Activated T-helper 2 cell treated with anti-CD3 and anti-CD28 coated beads, Interferon-gamma antibody, Interleukin-2, Interleukin-4, amounts not matched to agents 10 μg/mL and 5 μg/mL and 100 μg/mL, durations not matched to agents 14 hours and 24 hours and 36 hours (primary cell): ENCODE measurements around the gene TNFRSF13B. TPM values are rescaled to one million over a fixed set of nuclear protein-coding genes. Genes with fewer than 3 reads are reported as not detected.
A peak's percentile ranks its signal among the peaks of the same experiment; 100 is the strongest.

Experiments used
- DNase-seq: peaks from one replicate; pipeline ENCODE4 v3.0.0; 2021; ENCODE audit warnings: low spot score
- H3K27ac Mint-ChIP-seq: one replicate; pipeline ENCODE4 v1.8.0; 2021; ENCODE audit warnings: mixed read lengths
- H3K27me3 Mint-ChIP-seq: one replicate; pipeline ENCODE4 v1.8.0; 2021; ENCODE audit warnings: low read depth, mixed read lengths
- H3K36me3 Mint-ChIP-seq: one replicate; pipeline ENCODE4 v1.8.0; 2021; ENCODE audit warnings: low read depth, mixed read lengths
- H3K4me1 Mint-ChIP-seq: one replicate; pipeline ENCODE4 v1.8.0; 2021; ENCODE audit warnings: low read depth, mixed read lengths
- H3K4me3 Mint-ChIP-seq: one replicate; pipeline ENCODE4 v1.8.0; 2021; ENCODE audit warnings: low read depth, mild to moderate bottlenecking, moderate library complexity, mixed read lengths
- H3K9me3 Mint-ChIP-seq: one replicate; pipeline ENCODE4 v1.8.0; 2021; ENCODE audit warnings: mixed read lengths
- intact Hi-C: fragments of 100-400 bp; cut with micrococcal nuclease; formaldehyde crosslinking; loops from one replicate; pipeline ENCODE4 v1.15.1; 2023
- total RNA-seq: library from RNA; stranded (reverse); gene quantifications from 2 replicates; pipeline ENCODE4 v1.2.3, GENCODE V29; 2022

The TNFRSF13B gene
- total RNA-seq, 1 donor from 2014 or later, result 0.14 TPM

GRCh38 chr17:16953347-16953746 lies 18.6 kb downstream of the TNFRSF13B start:
- Mint-ChIP-seq H3K4me1 (no peaks in the 10 kb centered on the region), H3K27ac (no peak overlapping the region), H3K36me3 (no peaks in the 10 kb centered on the region), H3K9me3 (peaks cover 9% of the 10 kb centered on the region), H3K4me3 (no peak overlapping the region), H3K27me3 (peaks cover 19% of the 10 kb centered on the region)
- intact Hi-C loops, result no loop called here
- DNase-seq, result peak; percentile 2

GRCh38 chr17:16952401-16952800 lies 19.5 kb downstream of the TNFRSF13B start:
- Mint-ChIP-seq H3K27me3 (peaks cover 19% of the 10 kb centered on the region), H3K36me3 (no peaks in the 10 kb centered on the region), H3K9me3 (peaks cover 16% of the 10 kb centered on the region), H3K4me3 (no peak overlapping the region), H3K27ac (no peak overlapping the region), H3K4me1 (no peaks in the 10 kb centered on the region)
- DNase-seq, result no peak
- intact Hi-C loops, result no loop called here

GRCh38 chr17:16950488-16950887 lies 21.4 kb downstream of the TNFRSF13B start:
- H3K27ac Mint-ChIP-seq, result no peak overlapping the region
- intact Hi-C loops, result no loop called here
- DNase-seq, result no peak
- no peaks in the 10 kb centered on the region for H3K4me1 Mint-ChIP-seq
- H3K27me3 Mint-ChIP-seq, result peaks cover 9% of the 10 kb centered on the region
- H3K36me3 Mint-ChIP-seq, result no peaks in the 10 kb centered on the region
- peaks cover 16% of the 10 kb centered on the region for H3K9me3 Mint-ChIP-seq
- H3K4me3 Mint-ChIP-seq, result no peak overlapping the region

GRCh38 chr17:16948587-16949376 lies 23.1 kb downstream of the TNFRSF13B start:
- DNase-seq, result no peak
- Mint-ChIP-seq H3K27ac (no peak overlapping the region), H3K4me3 (no peak overlapping the region), H3K9me3 (peaks cover 16% of the 10 kb centered on the region), H3K36me3 (no peaks in the 10 kb centered on the region), H3K4me1 (no peaks in the 10 kb centered on the region), H3K27me3 (peaks cover 3% of the 10 kb centered on the region)
- intact Hi-C loops, result no loop called here

GRCh38 chr17:16947470-16947869 lies 24.4 kb downstream of the TNFRSF13B start:
- H3K27ac Mint-ChIP-seq, result no peak overlapping the region
- H3K4me1 Mint-ChIP-seq, result no peaks in the 10 kb centered on the region
- no peaks in the 10 kb centered on the region for H3K36me3 Mint-ChIP-seq
- H3K4me3 Mint-ChIP-seq, result no peak overlapping the region
- H3K9me3 Mint-ChIP-seq, result peaks cover 16% of the 10 kb centered on the region
- intact Hi-C loops, result no loop called here
- DNase-seq, result no peak
- H3K27me3 Mint-ChIP-seq, result peaks cover 3% of the 10 kb centered on the region

GRCh38 chr17:16945663-16946218 lies 26.2 kb downstream of the TNFRSF13B start:
- intact Hi-C loops, result no loop called here
- no peak for DNase-seq
- no peaks in the 10 kb centered on the region for H3K36me3 Mint-ChIP-seq
- H3K9me3 Mint-ChIP-seq, result peaks cover 16% of the 10 kb centered on the region
- no peak overlapping the region for H3K4me3 Mint-ChIP-seq
- peaks cover 3% of the 10 kb centered on the region for H3K27me3 Mint-ChIP-seq
- no peaks in the 10 kb centered on the region for H3K4me1 Mint-ChIP-seq
- H3K27ac Mint-ChIP-seq, result no peak overlapping the region

GRCh38 chr17:16945136-16945482 lies 26.8 kb downstream of the TNFRSF13B start:
- H3K36me3 Mint-ChIP-seq, result no peaks in the 10 kb centered on the region
- H3K4me1 Mint-ChIP-seq, result no peaks in the 10 kb centered on the region
- peaks cover 3% of the 10 kb centered on the region for H3K27me3 Mint-ChIP-seq
- DNase-seq, result no peak
- no peak overlapping the region for H3K4me3 Mint-ChIP-seq
- peaks cover 16% of the 10 kb centered on the region for H3K9me3 Mint-ChIP-seq
- no peak overlapping the region for H3K27ac Mint-ChIP-seq
- intact Hi-C loops, result no loop called here

- DNase-seq, result no peak
- H3K27ac Mint-ChIP-seq, result no peak overlapping the region
- H3K27me3 Mint-ChIP-seq, result peaks cover 3% of the 10 kb centered on the region
- H3K4me1 Mint-ChIP-seq, result no peaks in the 10 kb centered on the region
- no peaks in the 10 kb centered on the region for H3K36me3 Mint-ChIP-seq
- H3K4me3 Mint-ChIP-seq, result no peak overlapping the region
- peaks cover 16% of the 10 kb centered on the region for H3K9me3 Mint-ChIP-seq
- intact Hi-C loops, result no loop called here
Measured at GRCh38 chr17:16944334-16945135, 27.4 kb downstream of the TNFRSF13B start.

- Mint-ChIP-seq H3K9me3 (peaks cover 9% of the 10 kb centered on the region), H3K4me1 (no peaks in the 10 kb centered on the region), H3K4me3 (no peak overlapping the region), H3K27me3 (peaks cover 4% of the 10 kb centered on the region), H3K27ac (no peak overlapping the region), H3K36me3 (no peaks in the 10 kb centered on the region)
- intact Hi-C loops, result no loop called here
- no peak for DNase-seq
Measured at GRCh38 chr17:16943541-16944333, 28.2 kb downstream of the TNFRSF13B start.

- Mint-ChIP-seq H3K27me3 (peaks cover 4% of the 10 kb centered on the region), H3K4me3 (no peak overlapping the region), H3K27ac (no peak overlapping the region), H3K36me3 (no peaks in the 10 kb centered on the region), H3K4me1 (no peaks in the 10 kb centered on the region), H3K9me3 (peaks cover 5% of the 10 kb centered on the region)
- DNase-seq, result no peak
- intact Hi-C loops, result no loop called here
Measured at GRCh38 chr17:16943032-16943352, 28.9 kb downstream of the TNFRSF13B start.

GRCh38 chr17:16942141-16943031 lies 29.5 kb downstream of the TNFRSF13B start:
- H3K27me3 Mint-ChIP-seq, result peaks cover 4% of the 10 kb centered on the region
- DNase-seq, result no peak
- H3K27ac Mint-ChIP-seq, result no peak overlapping the region
- H3K9me3 Mint-ChIP-seq, result no peaks in the 10 kb centered on the region
- no peak overlapping the region for H3K4me3 Mint-ChIP-seq
- intact Hi-C loops, result no loop called here
- H3K36me3 Mint-ChIP-seq, result no peaks in the 10 kb centered on the region
- no peaks in the 10 kb centered on the region for H3K4me1 Mint-ChIP-seq
